GM10248 (cell line): ENCODE results near the gene LYG1.
"Not testable (repeated sequence)": the region's sequence is repeated elsewhere in the genome, so short reads cannot be mapped to it uniquely, and the experiment has no call there.

Source experiments
- CTCF ChIA-PET: fragments of 300-600 bp; sonication (Branson Sonifier 250); formaldehyde crosslinking; extraction: SDS; loops from one replicate; lab custom pipeline; 2021; ENCODE audit warnings: antibody characterized with exemption; lab: Yijun Ruan, JAX
- POLR2A ChIA-PET: fragments of 350-650 bp; sonication (Branson Sonifier 250); formaldehyde crosslinking; extraction: SDS; loops from one replicate; lab custom pipeline; 2020; ENCODE audit warnings: antibody characterized with exemption; lab: Yijun Ruan, JAX
- DNase-seq: peaks from one replicate; pipeline ENCODE4 v3.0.0; 2012; ENCODE audit errors: extremely low spot score
- TF ChIP-seq, protein P1 (sequence below): IDR thresholded peaks from 2 replicates; pipeline ENCODE4 v1.5.1; 2012; ENCODE audit warnings: mild to moderate bottlenecking, low read depth; ENCODE audit errors: extremely low read depth, missing control alignments, control extremely low read depth

LYG1 gene

DNA sequence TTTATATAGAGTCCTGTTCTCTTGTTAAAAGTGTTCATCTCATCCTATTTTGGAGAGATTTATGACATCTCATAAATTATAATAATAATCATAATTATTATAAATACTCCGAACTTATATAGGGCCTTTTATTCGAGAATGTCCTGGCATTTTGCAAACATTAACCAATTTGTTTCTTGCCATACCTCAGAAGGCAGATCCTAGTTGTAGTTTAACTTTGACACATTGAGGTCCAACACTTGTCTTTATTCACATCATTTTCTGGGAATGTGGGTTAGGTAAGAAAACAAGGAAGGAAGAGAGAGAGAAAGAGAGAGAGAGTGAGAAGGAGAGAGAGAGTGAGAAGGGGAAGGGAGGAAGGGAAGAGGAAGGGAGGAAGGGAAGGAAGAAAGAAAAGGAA is at the start of gene LYG1:
TSS of gene LYG1 (minus strand) at position 101 of the 400 bp plus-strand sequence. CDS start 5,527 bp downstream, outside the sequence.
- DNase-seq, POLR2A ChIA-PET, CTCF ChIA-PET: not testable (repeated sequence)

DNA sequence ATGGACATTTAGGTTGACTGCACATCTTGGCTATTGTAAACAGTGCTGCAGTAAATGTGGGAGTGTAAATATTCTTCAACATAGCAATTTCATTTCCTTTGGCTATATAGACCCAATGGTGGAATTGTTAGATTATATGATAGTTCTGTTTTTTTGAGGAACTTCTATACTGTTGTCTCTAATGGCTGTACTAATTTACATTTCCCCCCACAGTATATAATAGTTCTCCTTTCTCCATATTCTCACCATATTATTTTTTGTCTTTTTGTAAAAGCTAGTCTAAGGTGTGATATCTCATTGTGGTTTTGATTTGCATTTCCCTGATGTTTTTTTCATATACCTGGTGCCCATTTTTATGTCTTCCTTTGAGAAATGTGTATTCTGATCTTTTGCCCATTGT is 49.2 kb upstream of the LYG1 start:
- ChIA-PET CTCF (no interaction called here), POLR2A (no interaction called here)
- TF ChIP-seq, protein P1, sequence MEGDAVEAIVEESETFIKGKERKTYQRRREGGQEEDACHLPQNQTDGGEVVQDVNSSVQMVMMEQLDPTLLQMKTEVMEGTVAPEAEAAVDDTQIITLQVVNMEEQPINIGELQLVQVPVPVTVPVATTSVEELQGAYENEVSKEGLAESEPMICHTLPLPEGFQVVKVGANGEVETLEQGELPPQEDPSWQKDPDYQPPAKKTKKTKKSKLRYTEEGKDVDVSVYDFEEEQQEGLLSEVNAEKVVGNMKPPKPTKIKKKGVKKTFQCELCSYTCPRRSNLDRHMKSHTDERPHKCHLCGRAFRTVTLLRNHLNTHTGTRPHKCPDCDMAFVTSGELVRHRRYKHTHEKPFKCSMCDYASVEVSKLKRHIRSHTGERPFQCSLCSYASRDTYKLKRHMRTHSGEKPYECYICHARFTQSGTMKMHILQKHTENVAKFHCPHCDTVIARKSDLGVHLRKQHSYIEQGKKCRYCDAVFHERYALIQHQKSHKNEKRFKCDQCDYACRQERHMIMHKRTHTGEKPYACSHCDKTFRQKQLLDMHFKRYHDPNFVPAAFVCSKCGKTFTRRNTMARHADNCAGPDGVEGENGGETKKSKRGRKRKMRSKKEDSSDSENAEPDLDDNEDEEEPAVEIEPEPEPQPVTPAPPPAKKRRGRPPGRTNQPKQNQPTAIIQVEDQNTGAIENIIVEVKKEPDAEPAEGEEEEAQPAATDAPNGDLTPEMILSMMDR = no peak
- DNase-seq = no peak

DNA sequence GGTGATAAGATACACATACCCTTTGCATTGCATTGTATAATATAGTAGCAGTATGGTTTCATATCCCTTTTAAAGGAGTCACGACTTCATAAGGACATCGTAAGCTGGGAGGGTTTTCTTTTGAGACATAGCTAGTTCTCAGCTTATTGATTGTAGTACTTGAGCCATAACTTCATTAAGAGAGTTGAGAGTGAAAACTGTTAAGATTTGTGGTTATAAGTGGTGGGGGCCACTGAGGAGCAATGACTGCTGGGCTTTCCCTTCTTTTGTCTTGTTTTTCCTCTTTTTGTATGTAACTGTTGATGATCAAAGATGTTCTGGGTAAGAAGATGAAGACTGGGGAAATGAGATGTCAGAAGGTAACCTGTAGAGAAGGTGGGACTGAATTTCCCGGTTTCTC is 47.2 kb upstream of the LYG1 start:
- TF ChIP-seq, protein P1 = no peak
- DNase-seq = peak; percentile 19
- ChIA-PET POLR2A (interaction anchor here (1.2 kb wide), 1 partner anchor 9 kb away, joined by 3 read pairs; no protein-coding TSS in a partner anchor), CTCF (interaction anchor here (0.8 to 3.7 kb wide), 4 partner anchors 9 to 18 kb away, joined by 3 to 32 read pairs (median 8); partner anchors contain the start of genes EIF5B and TXNDC9)

DNA sequence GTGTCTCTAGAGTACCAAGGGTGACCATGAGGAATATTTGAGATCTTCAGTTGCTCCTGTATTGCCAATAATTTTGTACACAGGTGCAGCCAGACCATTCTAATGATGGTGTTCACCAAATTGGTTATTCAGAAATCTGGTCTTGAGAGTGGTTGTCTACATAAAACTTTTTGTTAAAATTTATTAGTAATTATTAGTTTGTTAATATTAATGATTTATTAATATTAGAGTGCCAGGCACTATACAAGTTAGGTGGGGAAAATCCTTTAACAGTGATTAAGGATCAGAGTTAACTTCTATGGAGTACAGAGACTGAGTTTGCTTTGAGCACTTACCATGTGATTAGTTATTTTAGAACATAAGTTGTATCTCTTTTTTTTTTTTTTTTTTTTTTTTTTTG is 45.2 kb upstream of the LYG1 start:
- ChIA-PET POLR2A (no interaction called here), CTCF (interaction anchor here (2.9 to 3.7 kb wide), 2 partner anchors 9 to 11 kb away, joined by 11 to 32 read pairs; partner anchors contain the start of genes EIF5B and TXNDC9)
- TF ChIP-seq, protein P1 = no peak
- DNase-seq = no peak

DNA sequence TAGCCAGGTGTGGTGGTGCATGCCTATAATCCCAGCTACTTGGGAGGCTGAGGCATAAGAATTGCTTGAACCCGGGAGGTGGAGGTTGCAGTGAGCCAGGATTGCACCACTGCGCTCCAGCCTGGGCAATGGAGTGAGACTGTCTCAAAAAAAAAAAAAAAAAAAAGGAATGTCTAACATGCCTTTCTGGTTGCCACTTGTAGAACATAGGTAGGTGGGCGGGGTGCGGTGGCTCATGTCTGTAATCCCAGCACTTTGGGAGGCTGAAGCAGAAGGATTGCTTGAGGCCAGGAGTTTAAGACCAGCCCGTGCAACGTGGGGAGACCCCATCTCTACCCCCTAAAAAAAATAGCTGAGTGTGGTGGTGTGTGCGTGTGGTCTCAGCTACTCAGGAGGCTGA is 44.4 kb upstream of the LYG1 start:
- POLR2A ChIA-PET, DNase-seq: not testable (repeated sequence)
- CTCF ChIA-PET = interaction anchor here (3.7 kb wide), 1 partner anchor 8 kb away, joined by 32 read pairs; the partner anchor contains the start of genes EIF5B and TXNDC9

DNA sequence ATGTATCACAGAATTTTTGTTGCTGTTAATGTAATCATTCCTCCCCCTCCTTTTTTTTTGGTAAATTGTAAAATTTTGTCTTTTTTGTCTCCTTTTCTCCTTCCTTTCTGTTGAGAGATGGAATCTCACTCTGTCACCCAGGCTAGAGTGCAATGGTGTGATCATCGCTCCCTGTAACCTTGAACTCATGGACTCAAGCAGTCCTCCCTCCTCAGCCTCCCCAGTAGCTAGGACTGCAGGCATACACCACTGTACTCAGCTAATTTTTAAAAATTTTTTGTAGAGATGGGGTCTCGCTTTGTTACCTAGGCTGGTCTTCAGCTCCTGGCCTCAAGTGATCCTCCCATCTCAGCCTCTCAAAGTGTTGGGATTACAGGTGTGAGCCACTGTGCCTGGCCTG is 41.5 kb upstream of the LYG1 start:
- TF ChIP-seq, protein P1 = no peak
- POLR2A ChIA-PET = no interaction called here
- CTCF ChIA-PET = no interaction called here
- DNase-seq = no peak

DNA sequence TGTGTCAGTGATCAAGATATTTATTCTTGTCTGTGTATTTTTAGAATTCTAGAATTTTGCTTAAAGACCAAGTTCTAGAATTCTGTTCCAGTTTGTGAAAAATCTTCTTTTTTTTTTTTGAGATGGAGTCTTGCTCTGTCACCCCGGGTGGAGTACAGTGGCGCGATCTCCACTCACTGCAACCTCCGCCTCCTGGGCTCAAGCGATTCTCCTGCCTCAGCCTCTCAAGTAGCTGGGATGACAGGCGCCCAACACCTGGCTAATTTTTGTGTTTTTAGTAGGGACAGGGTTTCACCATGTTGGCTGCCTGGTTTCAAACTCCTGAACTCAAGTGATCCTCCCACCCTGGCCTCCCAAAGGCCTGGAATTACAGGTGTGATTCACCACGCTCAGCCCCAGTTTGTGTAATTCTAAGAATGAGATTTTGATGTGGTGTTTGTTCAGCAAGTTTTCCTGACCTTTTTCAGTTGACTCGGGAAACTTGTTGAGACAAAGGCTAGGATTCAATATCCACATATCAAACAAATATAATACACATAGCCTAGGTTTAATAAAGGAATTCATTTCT is 39.8 kb upstream of the LYG1 start:
- CTCF ChIA-PET = interaction anchor here (1.3 kb wide), 1 partner anchor 138 kb away, joined by 4 read pairs; no protein-coding TSS in a partner anchor
- TF ChIP-seq, protein P1 = no peak
- no peak for DNase-seq
- POLR2A ChIA-PET = no interaction called here
